ENCODE data around the gene VWA3A.
"Not testable (repeated sequence)": the region's sequence is repeated elsewhere in the genome, so short reads cannot be mapped to it uniquely, and the experiment has no call there.

VWA3A gene

GRCh38 chr16:22184615-22184968, 92.3 kb downstream of the VWA3A start:
- no peak for DNase-seq

- DNase-seq, result no peak
Observed at GRCh38 chr16:22186517-22186916, 94.2 kb downstream of the VWA3A start.

GRCh38 chr16:22188267-22188594, 95.9 kb downstream of the VWA3A start:
- DNase-seq, result no peak

GRCh38 chr16:22188595-22189442, 96.5 kb downstream of the VWA3A start:
- DNase-seq, result peak; percentile 57

GRCh38 chr16:22189473-22190080, 97.2 kb downstream of the VWA3A start:
- peak; percentile 34 for DNase-seq

GRCh38 chr16:22190081-22190775, 97.9 kb downstream of the VWA3A start:
- DNase-seq, result peak; percentile 99

GRCh38 chr16:22190776-22191531, 98.6 kb downstream of the VWA3A start:
- peak; percentile 99 for DNase-seq

GRCh38 chr16:22191532-22192260, 99.4 kb downstream of the VWA3A start:
- no peak for DNase-seq

- DNase-seq, result no peak
Observed at GRCh38 chr16:22192261-22193062, 100.1 kb downstream of the VWA3A start.

GRCh38 chr16:22193063-22193411, 100.7 kb downstream of the VWA3A start:
- no peak for DNase-seq

- DNase-seq, result no peak
Observed at GRCh38 chr16:22194707-22195444, 102.5 kb downstream of the VWA3A start.

- no peak for DNase-seq
Observed at GRCh38 chr16:22195445-22195694, 103.0 kb downstream of the VWA3A start.

GRCh38 chr16:22195695-22196558, 103.6 kb downstream of the VWA3A start:
- peak; percentile 79 for DNase-seq

GRCh38 chr16:22196559-22197168, 104.3 kb downstream of the VWA3A start:
- DNase-seq, result not testable (repeated sequence)

- DNase-seq, result no peak
Observed at GRCh38 chr16:22198547-22199293, 106.4 kb downstream of the VWA3A start.

- DNase-seq, result no peak
Observed at GRCh38 chr16:22202261-22202637, 109.9 kb downstream of the VWA3A start.

GRCh38 chr16:22203091-22203490, 110.8 kb downstream of the VWA3A start:
- DNase-seq, result no peak

GRCh38 chr16:22204091-22204655, 111.8 kb downstream of the VWA3A start:
- no peak for DNase-seq

- no peak for DNase-seq
Observed at GRCh38 chr16:22205577-22206012, 113.3 kb downstream of the VWA3A start.

Data from DMS 273 treated with DMSO at 0.1 percent for 48 hours (cell line).